ENCODE results near the gene CASKIN1.
"Not testable (repeated sequence)": the region's sequence is repeated elsewhere in the genome, so short reads cannot be mapped to it uniquely, and the experiment has no call there.

DNA sequence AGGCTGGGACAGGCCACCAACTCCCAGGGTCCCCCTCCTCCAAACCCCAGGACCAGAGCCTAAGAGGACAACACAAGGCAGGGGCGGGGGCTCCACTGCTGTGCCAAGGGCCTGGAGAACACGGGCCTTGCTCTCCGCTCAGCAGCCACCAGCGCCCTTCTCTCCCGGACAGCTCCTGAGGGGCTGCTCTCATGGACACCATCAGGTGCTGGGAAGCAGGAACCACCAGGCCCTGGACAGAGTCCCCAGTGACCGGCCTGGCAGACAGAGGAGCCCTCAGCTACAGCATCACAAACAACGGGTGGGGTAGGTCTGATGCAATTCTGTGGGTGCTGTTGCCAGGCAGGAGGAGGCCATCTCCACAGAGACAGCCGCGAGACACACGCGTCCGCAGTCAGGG is 62.6 kb downstream of the CASKIN1 start:
- TF ChIP-seq, protein P1, sequence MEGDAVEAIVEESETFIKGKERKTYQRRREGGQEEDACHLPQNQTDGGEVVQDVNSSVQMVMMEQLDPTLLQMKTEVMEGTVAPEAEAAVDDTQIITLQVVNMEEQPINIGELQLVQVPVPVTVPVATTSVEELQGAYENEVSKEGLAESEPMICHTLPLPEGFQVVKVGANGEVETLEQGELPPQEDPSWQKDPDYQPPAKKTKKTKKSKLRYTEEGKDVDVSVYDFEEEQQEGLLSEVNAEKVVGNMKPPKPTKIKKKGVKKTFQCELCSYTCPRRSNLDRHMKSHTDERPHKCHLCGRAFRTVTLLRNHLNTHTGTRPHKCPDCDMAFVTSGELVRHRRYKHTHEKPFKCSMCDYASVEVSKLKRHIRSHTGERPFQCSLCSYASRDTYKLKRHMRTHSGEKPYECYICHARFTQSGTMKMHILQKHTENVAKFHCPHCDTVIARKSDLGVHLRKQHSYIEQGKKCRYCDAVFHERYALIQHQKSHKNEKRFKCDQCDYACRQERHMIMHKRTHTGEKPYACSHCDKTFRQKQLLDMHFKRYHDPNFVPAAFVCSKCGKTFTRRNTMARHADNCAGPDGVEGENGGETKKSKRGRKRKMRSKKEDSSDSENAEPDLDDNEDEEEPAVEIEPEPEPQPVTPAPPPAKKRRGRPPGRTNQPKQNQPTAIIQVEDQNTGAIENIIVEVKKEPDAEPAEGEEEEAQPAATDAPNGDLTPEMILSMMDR (IDR thresholded peaks at IDR 0.05; ENCODE audit: control extremely low read depth in 1 of 3, insufficient read depth in 1 of 3, low read depth in 1 of 3, low read length in 3 of 3), result not testable (repeated sequence)
- TF ChIP-seq POLR2A (IDR thresholded peaks at IDR 0.05; ENCODE audit: control extremely low read depth in 1 of 2, low read depth in 2 of 2, low read length in 2 of 2); TEAD4 (IDR thresholded peaks at IDR 0.05; ENCODE audit: low read depth, low read length); ZNF274 (IDR thresholded peaks at IDR 0.05; ENCODE audit: borderline replicate concordance, extremely low read depth, low read length); RAD21 (IDR thresholded peaks at IDR 0.05 in 1 of 2, conservative IDR thresholded peaks at IDR 0.05 in 1 of 2; ENCODE audit: low read depth in 2 of 2, low read length in 2 of 2); POU5F1 (IDR thresholded peaks at IDR 0.05; ENCODE audit: low read depth, low read length); POLR2AphosphoS5 (IDR thresholded peaks at IDR 0.05; ENCODE audit: low read depth, low read length); RFX5 (IDR thresholded peaks at IDR 0.05; ENCODE audit: borderline replicate concordance, low read depth, low read length); TCF12 (IDR thresholded peaks at IDR 0.05; ENCODE audit: low read depth, low read length): not testable (repeated sequence)
- TF ChIP-seq, protein P2, sequence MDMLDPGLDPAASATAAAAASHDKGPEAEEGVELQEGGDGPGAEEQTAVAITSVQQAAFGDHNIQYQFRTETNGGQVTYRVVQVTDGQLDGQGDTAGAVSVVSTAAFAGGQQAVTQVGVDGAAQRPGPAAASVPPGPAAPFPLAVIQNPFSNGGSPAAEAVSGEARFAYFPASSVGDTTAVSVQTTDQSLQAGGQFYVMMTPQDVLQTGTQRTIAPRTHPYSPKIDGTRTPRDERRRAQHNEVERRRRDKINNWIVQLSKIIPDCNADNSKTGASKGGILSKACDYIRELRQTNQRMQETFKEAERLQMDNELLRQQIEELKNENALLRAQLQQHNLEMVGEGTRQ (IDR thresholded peaks at IDR 0.05; ENCODE audit: low read length), result not testable (repeated sequence)

Data from H1 (cell line).